Measurements from ENCODE around the gene CALM1. TPM values are rescaled to one million over a fixed set of nuclear protein-coding genes. Genes with fewer than 3 reads are reported as not detected.
A peak's percentile ranks its signal among the peaks of the same experiment; 100 is the strongest.

CALM1 gene
- total RNA-seq, 4 donors from 2014 or later, result 425 to 902 (median 829) TPM

GRCh38 chr14:90451961-90452360, 55.1 kb downstream of the CALM1 start:
- no peak for TF ChIP-seq CTCF (IDR thresholded peaks at IDR 0.05)
- TF ChIP-seq POLR2A (IDR thresholded peaks at IDR 0.05), result no peak
- TF ChIP-seq EP300 (IDR thresholded peaks at IDR 0.05), result no peak
- TF ChIP-seq POLR2AphosphoS5 (IDR thresholded peaks at IDR 0.05), result no peak
- Histone ChIP-seq H3K36me3 (no peaks in the 10 kb centered on the region), H3K27ac (no peak overlapping the region), H3K9me3 (peaks cover 0 to 11% (median 0%) of the 10 kb centered on the region in 3 donors), H3K4me3 (no peak overlapping the region), H3K27me3 (no peaks in the 10 kb centered on the region), H3K4me1 (peaks cover 0 to 31% (median 0%) of the 10 kb centered on the region in 3 donors)
- ATAC-seq, result no peak
- 83 to 100% methylated on average over 4 of the region's 4 CpGs for WGBS, 2 donors (ENCODE audit: low coverage in 1 of 2)

- H3K27ac ChIP-seq, result no peak overlapping the region
- 90 to 100% methylated on average over 2 of the region's 6 CpGs for WGBS, 2 donors (ENCODE audit: low coverage in 1 of 2)
- ATAC-seq, result no peak
- H3K27me3 ChIP-seq, result no peaks in the 10 kb centered on the region
- no peaks in the 10 kb centered on the region for H3K36me3 ChIP-seq
- H3K4me1 ChIP-seq, result peaks cover 0 to 31% (median 0%) of the 10 kb centered on the region in 3 donors
- TF ChIP-seq POLR2AphosphoS5 (IDR thresholded peaks at IDR 0.05) (no peak), EP300 (IDR thresholded peaks at IDR 0.05) (no peak), CTCF (IDR thresholded peaks at IDR 0.05) (no peak), POLR2A (IDR thresholded peaks at IDR 0.05) (no peak)
- H3K9me3 ChIP-seq, result peaks cover 0 to 6% (median 0%) of the 10 kb centered on the region in 3 donors
- H3K4me3 ChIP-seq, result no peak overlapping the region
Observed at GRCh38 chr14:90452366-90452765, 55.5 kb downstream of the CALM1 start.

GRCh38 chr14:90453401-90453951, 56.6 kb downstream of the CALM1 start:
- Histone ChIP-seq H3K9me3 (no peaks in the 10 kb centered on the region), H3K4me3 (no peak overlapping the region), H3K27ac (peak overlapping the region in 2 of 4 donors; percentile 44 to 70), H3K4me1 (peaks cover 0 to 31% (median 0%) of the 10 kb centered on the region in 3 donors), H3K27me3 (no peaks in the 10 kb centered on the region), H3K36me3 (no peaks in the 10 kb centered on the region)
- ATAC-seq, result no peak
- 28 to 71% methylated on average over 5 to 9 of the region's 18 CpGs for WGBS, 2 donors (ENCODE audit: low coverage in 1 of 2)
- TF ChIP-seq CTCF (IDR thresholded peaks at IDR 0.05), result no peak
- no peak for TF ChIP-seq POLR2A (IDR thresholded peaks at IDR 0.05)
- TF ChIP-seq EP300 (IDR thresholded peaks at IDR 0.05), result no peak
- no peak for TF ChIP-seq POLR2AphosphoS5 (IDR thresholded peaks at IDR 0.05)

- Histone ChIP-seq H3K4me3 (peak overlapping the region in 1 of 2 donors; percentile 24), H3K27ac (peak overlapping the region in 3 of 4 donors; percentile 36 to 70 (median 44)), H3K9me3 (no peaks in the 10 kb centered on the region), H3K36me3 (no peaks in the 10 kb centered on the region), H3K27me3 (no peaks in the 10 kb centered on the region), H3K4me1 (peaks cover 0 to 31% (median 0%) of the 10 kb centered on the region in 3 donors)
- TF ChIP-seq EP300 (IDR thresholded peaks at IDR 0.05), result no peak
- no peak for TF ChIP-seq POLR2A (IDR thresholded peaks at IDR 0.05)
- TF ChIP-seq CTCF (IDR thresholded peaks at IDR 0.05), result no peak
- no peak for TF ChIP-seq POLR2AphosphoS5 (IDR thresholded peaks at IDR 0.05)
- ATAC-seq, result peak; percentile 86
- WGBS, 2 donors (ENCODE audit: low coverage in 1 of 2), result 58% methylated on average over 2 of the region's 30 CpGs; no CpG with 5 or more reads in 1 of the 2 donors
Observed at GRCh38 chr14:90454041-90455000, 57.5 kb downstream of the CALM1 start.
